Mesenchymal stem cell (in vitro differentiated cells and primary cell): ENCODE results near the gene TRPM3.

Experiments
- DNase-seq: peaks from one replicate; pipeline ENCODE4 v3.0.0-alpha.2; 2013
- H2AFZ ChIP-seq: one replicate; pipeline ENCODE4 v1.6.1; 2013; ENCODE audit warnings: low read depth, mild to moderate bottlenecking, control low read depth, inconsistent platforms, low read length, moderate library complexity
- H2AK5ac ChIP-seq: 2 replicates; pipeline ENCODE4 v1.6.1; 2013; ENCODE audit warnings: low read length, moderate library complexity, mild to moderate bottlenecking, inconsistent platforms; ENCODE audit not compliant: severe bottlenecking
- H2BK120ac ChIP-seq: one replicate; pipeline ENCODE4 v1.6.1; 2013; ENCODE audit warnings: low read depth, mild to moderate bottlenecking, inconsistent platforms, low read length, moderate library complexity
- H2BK12ac ChIP-seq, 2 experiments: one replicate each; pipeline ENCODE4 v1.6.1; 2013; ENCODE audit warnings: inconsistent platforms in 2 of 2, low read length in 2 of 2, mild to moderate bottlenecking in 2 of 2, moderate library complexity in 2 of 2, control low read depth in 1 of 2
- H2BK15ac ChIP-seq: one replicate; pipeline ENCODE4 v1.6.1; 2013; ENCODE audit warnings: mild to moderate bottlenecking, low read depth, inconsistent platforms; ENCODE audit not compliant: poor library complexity, severe bottlenecking
- H2BK5ac ChIP-seq: 2 replicates; pipeline ENCODE4 v1.6.1; 2013; ENCODE audit warnings: low read depth, mild to moderate bottlenecking, low read length, control low read depth, inconsistent platforms; ENCODE audit not compliant: poor library complexity, severe bottlenecking
- H3K14ac ChIP-seq, 2 experiments: one replicate each; pipeline ENCODE4 v1.6.1; 2013; ENCODE audit warnings: inconsistent platforms in 2 of 2, low read length in 2 of 2, control low read depth in 1 of 2, mild to moderate bottlenecking in 1 of 2, moderate library complexity in 1 of 2
- H3K18ac ChIP-seq, 2 experiments: one replicate each; pipeline ENCODE4 v1.6.1; 2013; ENCODE audit warnings: inconsistent platforms in 2 of 2, low read length in 2 of 2, control low read depth in 1 of 2, low read depth in 1 of 2, mild to moderate bottlenecking in 1 of 2
- H3K23ac ChIP-seq, 2 experiments: one replicate each; pipeline ENCODE4 v1.6.1; 2013; ENCODE audit warnings: inconsistent platforms in 2 of 2, low read length in 2 of 2, mild to moderate bottlenecking in 2 of 2, moderate library complexity in 2 of 2, control low read depth in 1 of 2
- H3K27ac ChIP-seq: 2 replicates; pipeline ENCODE4 v1.5.1; 2013; ENCODE audit warnings: mild to moderate bottlenecking, moderate library complexity, low read length, control low read depth, inconsistent platforms; ENCODE audit not compliant: poor library complexity, severe bottlenecking
- H3K27me3 ChIP-seq, 2 experiments: 2 replicates each; pipeline versions ENCODE4 v1.6.1 to v1.7.0; 2013; ENCODE audit warnings: low read length in 2 of 2, mild to moderate bottlenecking in 2 of 2, moderate library complexity in 2 of 2, control low read depth in 1 of 2, inconsistent platforms in 1 of 2; ENCODE audit not compliant: control insufficient read depth in 1 of 2, insufficient read depth in 1 of 2
- H3K36me3 ChIP-seq, 2 experiments: 2 replicates each; pipeline versions ENCODE4 v1.6.1 to v1.7.0; 2013; ENCODE audit warnings: low read length in 2 of 2, control low read depth in 1 of 2, inconsistent platforms in 1 of 2, low read depth in 1 of 2, mild to moderate bottlenecking in 1 of 2; ENCODE audit not compliant: insufficient read depth in 2 of 2, control insufficient read depth in 1 of 2
- H3K4ac ChIP-seq, 2 experiments: one replicate each; pipeline ENCODE4 v1.6.1; 2013; ENCODE audit warnings: inconsistent platforms in 2 of 2, low read length in 2 of 2, mild to moderate bottlenecking in 2 of 2, moderate library complexity in 2 of 2, control low read depth in 1 of 2, low read depth in 1 of 2
- H3K4me1 ChIP-seq: 2 replicates; pipeline ENCODE4 v1.6.1; 2013; ENCODE audit warnings: low read depth, low read length, control low read depth; ENCODE audit not compliant: control insufficient read depth, insufficient read depth
- H3K4me2 ChIP-seq: 2 replicates; pipeline ENCODE4 v1.6.1; 2013; ENCODE audit warnings: low read length, mild to moderate bottlenecking, inconsistent platforms; ENCODE audit not compliant: poor library complexity, severe bottlenecking
- H3K4me3 ChIP-seq, 2 experiments: 2 replicates each; pipeline versions ENCODE4 v1.5.1 to v1.7.0; 2013; ENCODE audit warnings: low read length in 2 of 2, mild to moderate bottlenecking in 2 of 2, control low read depth in 1 of 2, low read depth in 1 of 2; ENCODE audit not compliant: insufficient read depth in 1 of 2
- H3K79me1 ChIP-seq: replicated peaks from 2 replicates; pipeline ENCODE4 v1.6.1; 2013; ENCODE audit warnings: mild to moderate bottlenecking, control low read depth, low read length, inconsistent platforms; ENCODE audit not compliant: poor library complexity, severe bottlenecking
- H3K9ac ChIP-seq: 2 replicates; pipeline ENCODE4 v1.7.0; 2013; ENCODE audit warnings: mild to moderate bottlenecking, low read length, moderate library complexity
- H3K9me3 ChIP-seq: 2 replicates; pipeline ENCODE4 v1.7.0; 2013; ENCODE audit warnings: mild to moderate bottlenecking, low read length; ENCODE audit not compliant: control insufficient read depth
- H4K8ac ChIP-seq: one replicate; pipeline ENCODE4 v1.6.1; 2013; ENCODE audit warnings: inconsistent platforms, mild to moderate bottlenecking, low read length, moderate library complexity
- H4K91ac ChIP-seq: one replicate; pipeline ENCODE4 v1.6.1; 2013; ENCODE audit warnings: mild to moderate bottlenecking, low read length, inconsistent platforms
- WGBS: methylation state at CpG from one replicate; pipeline ENCODE4 v1.1.7; 2013; ENCODE audit warnings: mixed read lengths; 5-methylcytosine and 5-hydroxymethylcytosine counted together

The TRPM3 gene

GRCh38 chr9:70856411-70856810 is 265.0 kb downstream of the TRPM3 start:
- Histone ChIP-seq H3K27ac (no peak overlapping the region), H3K4ac (no peak overlapping the region), H3K4me1 (no peaks in the 10 kb centered on the region), H2BK15ac (no peak overlapping the region), H2AK5ac (no peak overlapping the region), H2AFZ (no peak overlapping the region), H4K8ac (no peak overlapping the region), H3K79me1 (no peaks in the 10 kb centered on the region), H3K4me2 (no peak overlapping the region), H3K36me3 (no peaks in the 10 kb centered on the region), H3K18ac (no peak overlapping the region), H4K91ac (no peak overlapping the region), H3K4me3 (no peak overlapping the region), H3K27me3 (peaks cover 0 to 3% of the 10 kb centered on the region in 2 experiments), H2BK5ac (no peak overlapping the region), H3K23ac (no peak overlapping the region), H2BK120ac (no peak overlapping the region), H3K14ac (no peak overlapping the region), H2BK12ac (no peak overlapping the region), H3K9me3 (no peaks in the 10 kb centered on the region), H3K9ac (no peak overlapping the region)
- no peak for DNase-seq
- 50% methylated on average over 1 of the region's 2 CpGs for WGBS

DNA sequence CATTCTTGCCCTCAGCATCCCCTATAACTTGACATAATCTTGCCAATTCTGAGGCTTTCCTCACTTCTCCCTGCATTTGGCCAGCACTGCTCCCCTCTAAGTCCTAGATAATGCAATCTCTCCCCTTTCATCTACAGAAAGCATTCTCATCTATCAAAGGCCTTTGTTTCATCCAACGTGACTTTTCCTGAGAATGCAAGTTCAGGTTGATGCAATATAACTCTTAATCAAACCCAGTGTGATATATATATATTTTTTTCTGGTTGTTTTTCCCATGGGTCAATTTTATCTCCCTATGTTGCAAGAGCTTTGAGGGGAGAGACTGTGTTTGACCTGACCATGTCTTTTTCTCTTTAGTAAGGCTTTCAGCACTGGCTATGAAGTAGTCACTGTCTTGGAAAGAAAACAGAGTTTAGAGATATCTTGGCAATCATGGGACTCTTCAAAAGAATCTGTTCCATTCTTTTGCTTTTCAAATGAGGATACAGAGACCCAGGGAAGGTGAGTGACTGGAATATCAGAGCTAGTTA is 268.6 kb downstream of the TRPM3 start:
- Histone ChIP-seq H3K14ac (no peak overlapping the region), H3K79me1 (no peaks in the 10 kb centered on the region), H3K4ac (no peak overlapping the region), H2AK5ac (no peak overlapping the region), H4K8ac (no peak overlapping the region), H3K18ac (no peak overlapping the region), H2BK12ac (no peak overlapping the region), H3K36me3 (no peaks in the 10 kb centered on the region), H3K9ac (no peak overlapping the region), H3K27ac (no peak overlapping the region), H3K9me3 (peaks cover 6% of the 10 kb centered on the region), H3K4me1 (no peaks in the 10 kb centered on the region), H3K27me3 (no peaks in the 10 kb centered on the region), H3K4me2 (no peak overlapping the region), H2BK15ac (no peak overlapping the region), H3K23ac (no peak overlapping the region), H3K4me3 (no peak overlapping the region), H2BK120ac (no peak overlapping the region), H4K91ac (no peak overlapping the region), H2AFZ (no peak overlapping the region), H2BK5ac (no peak overlapping the region)
- no CpG with 5 or more reads among the region's 1 CpG for WGBS
- no peak for DNase-seq

DNA sequence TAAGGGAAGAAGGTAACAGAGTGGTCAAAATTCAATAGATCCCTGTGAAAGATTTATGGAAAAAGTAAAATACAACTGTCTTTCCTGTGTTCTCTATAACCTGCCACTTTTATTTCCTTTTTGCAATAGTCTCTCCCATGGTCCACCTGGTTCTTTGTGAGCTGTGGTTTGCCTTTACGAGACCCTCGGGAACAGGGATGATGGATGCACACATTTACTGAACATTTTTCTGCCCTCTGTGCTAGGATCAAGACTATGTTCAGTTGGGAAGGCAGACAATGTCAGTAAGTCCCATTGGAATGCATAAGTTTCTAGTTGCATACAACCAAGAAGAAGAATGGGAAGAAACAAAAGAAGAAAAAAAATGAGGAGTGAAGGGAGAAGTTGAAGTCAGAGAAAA is 281.2 kb downstream of the TRPM3 start:
- Histone ChIP-seq H3K14ac (no peak overlapping the region), H3K4me3 (no peak overlapping the region), H3K4ac (no peak overlapping the region), H3K9me3 (no peaks in the 10 kb centered on the region), H3K4me1 (no peaks in the 10 kb centered on the region), H2BK120ac (no peak overlapping the region), H3K27me3 (no peaks in the 10 kb centered on the region), H3K9ac (no peak overlapping the region), H4K91ac (no peak overlapping the region), H3K36me3 (no peaks in the 10 kb centered on the region), H3K79me1 (no peaks in the 10 kb centered on the region), H3K23ac (no peak overlapping the region), H2BK12ac (no peak overlapping the region), H2AFZ (no peak overlapping the region), H2BK15ac (no peak overlapping the region), H3K27ac (no peak overlapping the region), H3K4me2 (no peak overlapping the region), H2BK5ac (no peak overlapping the region), H4K8ac (no peak overlapping the region), H2AK5ac (no peak overlapping the region), H3K18ac (no peak overlapping the region)
- DNase-seq, result no peak
- WGBS, result 81% methylated on average over 2 of the region's 2 CpGs

DNA sequence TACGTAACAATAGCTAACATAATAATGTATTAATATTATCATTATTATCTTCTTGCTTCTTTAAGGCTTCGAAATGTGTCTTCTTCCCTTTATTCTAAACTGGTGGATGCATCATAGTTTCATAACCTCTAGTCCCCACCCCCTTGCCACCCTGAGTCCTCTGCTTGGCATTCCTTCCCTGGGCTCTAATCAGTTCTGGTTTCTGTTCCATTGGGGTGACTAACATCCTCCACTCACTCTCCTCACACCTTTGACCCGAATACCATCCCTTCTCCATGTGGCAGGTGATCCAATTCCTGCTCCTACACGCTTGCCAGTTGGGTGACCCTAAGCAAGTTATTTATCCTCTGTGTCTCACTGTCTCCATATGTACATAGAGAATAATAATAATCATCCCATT is 286.1 kb downstream of the TRPM3 start:
- H3K79me1 ChIP-seq, result no peaks in the 10 kb centered on the region
- no peaks in the 10 kb centered on the region for H3K9me3 ChIP-seq
- no peak overlapping the region for H2BK15ac ChIP-seq
- H3K18ac ChIP-seq, result no peak overlapping the region
- no peak for DNase-seq
- no peak overlapping the region for H4K91ac ChIP-seq
- 61% methylated on average over 2 of the region's 4 CpGs for WGBS
- no peak overlapping the region for H3K14ac ChIP-seq
- no peak overlapping the region for H2BK120ac ChIP-seq
- no peaks in the 10 kb centered on the region for H3K36me3 ChIP-seq
- H2BK12ac ChIP-seq, result no peak overlapping the region
- H2AFZ ChIP-seq, result no peak overlapping the region
- no peak overlapping the region for H3K4me2 ChIP-seq
- H2AK5ac ChIP-seq, result no peak overlapping the region
- H3K9ac ChIP-seq, result no peak overlapping the region
- H3K4ac ChIP-seq, result no peak overlapping the region
- H3K27me3 ChIP-seq, result no peaks in the 10 kb centered on the region
- H3K27ac ChIP-seq, result no peak overlapping the region
- no peak overlapping the region for H3K4me3 ChIP-seq
- no peak overlapping the region for H4K8ac ChIP-seq
- no peaks in the 10 kb centered on the region for H3K4me1 ChIP-seq
- no peak overlapping the region for H2BK5ac ChIP-seq
- H3K23ac ChIP-seq, result no peak overlapping the region
